Mucosa of descending colon (tissue), 3 donors: Measurements from ENCODE around the gene TMEM247. TPM values are rescaled to one million over a fixed set of nuclear protein-coding genes. Genes with fewer than 3 reads are reported as not detected.
A peak's percentile ranks its signal among the peaks of the same experiment; 100 is the strongest.

Experiments
- ATAC-seq: fragments of 200-7000 bp; cut with Tn5 transposase; one replicate; pipeline ENCODE4 v1.9.1; 2020; ENCODE audit warnings: mild to moderate bottlenecking, moderate library complexity
- DNase-seq, 3 donors: peaks; one replicate each; pipeline ENCODE4 v3.0.0-alpha.2; 2020
- H3K36me3 ChIP-seq: fragments of 200-600 bp; one replicate; pipeline ENCODE4 v1.8.0; 2021; ENCODE audit warnings: low read depth, mild to moderate bottlenecking
- H3K4me1 ChIP-seq: fragments of 200-600 bp; one replicate; pipeline ENCODE4 v1.8.0; 2021; ENCODE audit warnings: low read depth, mild to moderate bottlenecking
- H3K4me3 ChIP-seq: fragments of 200-600 bp; one replicate; pipeline ENCODE4 v1.8.0; 2021; ENCODE audit warnings: mild to moderate bottlenecking
- H3K9me3 ChIP-seq: fragments of 200-600 bp; one replicate; pipeline ENCODE4 v1.8.0; 2021; ENCODE audit warnings: mild to moderate bottlenecking
- CTCF ChIP-seq: fragments of 200-600 bp; IDR thresholded peaks from one replicate; pipeline ENCODE4 v1.8.0; 2022; ENCODE audit warnings: antibody characterized with exemption, mild to moderate bottlenecking
- intact Hi-C, 2 donors: fragments of 100-400 bp; cut with DNase I in 1 of 2; cut with micrococcal nuclease in 1 of 2; formaldehyde crosslinking; loops; one replicate each; pipeline versions ENCODE4 v1.11.0 to v1.11.1; 2022; cut with DNase I, micrococcal nuclease
- total RNA-seq, 3 donors: library from RNA; stranded (reverse); fragmentation: NEBNext Ultra II Directional in 2 of 3; extraction: Animal tissue kit (Norgen Biotek cat#: 25700) in 2 of 3; gene quantifications; one replicate each; pipeline versions ENCODE4 v1.2.1 to v1.2.4, GENCODE V29; 2021 to 2023
- donor health status: DM: no; HTN: no; CAD: no; lungs with moderate emphysema.
- donor health status: DM: no; HTN: no; CAD: no.
- donor health status: DM: no; HTN: yes; CAD: no.

The TMEM247 gene
- total RNA-seq, 3 donors from 2014 or later: not detected

- no peaks in the 10 kb centered on the region for H3K9me3 ChIP-seq
- H3K36me3 ChIP-seq: no peaks in the 10 kb centered on the region
- H3K4me3 ChIP-seq: no peak overlapping the region
- no peak for DNase-seq
- H3K4me1 ChIP-seq: peaks cover 4% of the 10 kb centered on the region
- no peak for ATAC-seq
- TF ChIP-seq CTCF: no peak
- intact Hi-C loops: no loop called here
Measured at GRCh38 chr2:46458763-46459500, 20.4 kb upstream of the TMEM247 start.

GRCh38 chr2:46459694-46460093 lies 19.7 kb upstream of the TMEM247 start:
- no peaks in the 10 kb centered on the region for H3K36me3 ChIP-seq
- no peaks in the 10 kb centered on the region for H3K9me3 ChIP-seq
- H3K4me1 ChIP-seq: peaks cover 4% of the 10 kb centered on the region
- DNase-seq (no peak), ATAC-seq (no peak)
- TF ChIP-seq CTCF: no peak
- no peak overlapping the region for H3K4me3 ChIP-seq
- intact Hi-C loops: loop anchor here in 1 of 2 donors (2.0 kb wide), 1 partner anchor 467 kb away; no protein-coding TSS in a partner anchor

GRCh38 chr2:46460241-46460921 lies 19.0 kb upstream of the TMEM247 start:
- ATAC-seq: no peak
- Histone ChIP-seq H3K4me3 (no peak overlapping the region), H3K4me1 (peaks cover 4% of the 10 kb centered on the region), H3K9me3 (no peaks in the 10 kb centered on the region), H3K36me3 (no peaks in the 10 kb centered on the region)
- peak in 2 of 3 donors; percentile 18 to 33 for DNase-seq
- intact Hi-C loops: loop anchor here in 1 of 2 donors (2.0 kb wide), 1 partner anchor 468 kb away; no protein-coding TSS in a partner anchor
- no peak for TF ChIP-seq CTCF

- Histone ChIP-seq H3K4me1 (peaks cover 4% of the 10 kb centered on the region), H3K9me3 (no peaks in the 10 kb centered on the region), H3K36me3 (no peaks in the 10 kb centered on the region), H3K4me3 (no peak overlapping the region)
- DNase-seq (peak; percentile 70 to 90 (median 87)), ATAC-seq (peak; percentile 83)
- intact Hi-C loops: loop anchor here in 1 of 2 donors (2.0 kb wide), 1 partner anchor 468 kb away; no protein-coding TSS in a partner anchor
- TF ChIP-seq CTCF: peak; percentile 98
Measured at GRCh38 chr2:46461011-46461674, 18.2 kb upstream of the TMEM247 start.

GRCh38 chr2:46461709-46462171 lies 17.6 kb upstream of the TMEM247 start:
- intact Hi-C loops: loop anchor here in 1 of 2 donors (2.0 kb wide), 1 partner anchor 469 kb away; no protein-coding TSS in a partner anchor
- Histone ChIP-seq H3K9me3 (no peaks in the 10 kb centered on the region), H3K4me3 (no peak overlapping the region), H3K4me1 (peaks cover 4% of the 10 kb centered on the region), H3K36me3 (no peaks in the 10 kb centered on the region)
- TF ChIP-seq CTCF: no peak
- DNase-seq: peak in 1 of 3 donors; percentile 16
- ATAC-seq: peak; percentile 35
